HL-60 (cell line): ENCODE measurements around the gene FMNL2.
A peak's percentile ranks its signal among the peaks of the same experiment; 100 is the strongest.

ENCODE experiments used
- DNase-seq, 2 experiments: peaks; one replicate each; pipeline ENCODE4 v3.0.0-alpha.2; 2010 to 2020; ENCODE audit warnings: low read depth in 1 of 2, low spot score in 1 of 2
- H3K27ac ChIP-seq: fragments of 250-450 bp; sonication (Bioruptor Pico); replicated peaks from 2 replicates; pipeline ENCODE4 v1.5.1; 2020; ENCODE audit warnings: mild to moderate bottlenecking, moderate library complexity
- H3K27me3 ChIP-seq: fragments of 250-450 bp; sonication (Bioruptor Pico); 2 replicates; pipeline ENCODE4 v1.5.1; 2021; ENCODE audit warnings: mild to moderate bottlenecking, moderate library complexity; ENCODE audit not compliant: insufficient read depth, poor library complexity, severe bottlenecking
- H3K4me3 ChIP-seq: replicated peaks from 2 replicates; pipeline ENCODE4 v1.5.1; 2011; ENCODE audit warnings: mild to moderate bottlenecking, control low read depth, low read length; ENCODE audit not compliant: insufficient read depth
- CTCF ChIP-seq: IDR thresholded peaks from one replicate; pipeline ENCODE4 v1.5.1; 2011; ENCODE audit warnings: low read length, control low read depth, inconsistent platforms; ENCODE audit not compliant: insufficient read depth
- GABPA ChIP-seq: IDR thresholded peaks from 2 replicates; pipeline ENCODE4 v1.6.1; 2012; ENCODE audit warnings: low read depth
- POLR2AphosphoS5 ChIP-seq: IDR thresholded peaks from 2 replicates; pipeline ENCODE4 v1.6.1; 2012; ENCODE audit warnings: low read depth
- REST ChIP-seq: IDR thresholded peaks from 2 replicates; pipeline ENCODE4 v1.6.1; 2012; ENCODE audit warnings: low read depth; ENCODE audit not compliant: insufficient replicate concordance
- SPI1 ChIP-seq: IDR thresholded peaks from 2 replicates; pipeline ENCODE4 v1.6.1; 2012; ENCODE audit warnings: low read depth, mild to moderate bottlenecking, borderline replicate concordance

The FMNL2 gene

GRCh38 chr2:152564754-152565551 lies 230.0 kb downstream of the FMNL2 start:
- Histone ChIP-seq H3K27ac (no peak overlapping the region), H3K4me3 (no peak overlapping the region), H3K27me3 (no peaks in the 10 kb centered on the region)
- DNase-seq: no peak
- TF ChIP-seq POLR2AphosphoS5 (no peak), CTCF (no peak), REST (no peak), SPI1 (no peak), GABPA (no peak)

GRCh38 chr2:152565884-152566727 lies 231.1 kb downstream of the FMNL2 start:
- Histone ChIP-seq H3K4me3 (no peak overlapping the region), H3K27me3 (no peaks in the 10 kb centered on the region), H3K27ac (no peak overlapping the region)
- no peak for TF ChIP-seq SPI1
- TF ChIP-seq CTCF: no peak
- no peak for TF ChIP-seq POLR2AphosphoS5
- no peak for TF ChIP-seq REST
- no peak for TF ChIP-seq GABPA
- no peak for DNase-seq

- peak in 1 of 2 experiments; percentile 14 for DNase-seq
- TF ChIP-seq REST (no peak), SPI1 (no peak), POLR2AphosphoS5 (no peak), CTCF (no peak), GABPA (no peak)
These were observed 231.7 kb downstream of the FMNL2 start for GRCh38 chr2:152566728-152567069.

More at GRCh38 chr2:152566728-152567069, 231.7 kb downstream of the FMNL2 start:
- Histone ChIP-seq H3K27me3 (no peaks in the 10 kb centered on the region), H3K27ac (no peak overlapping the region), H3K4me3 (no peak overlapping the region)
